H9 (cell line): ENCODE results near the gene RHEX. TPM values are rescaled to one million over a fixed set of nuclear protein-coding genes. Genes with fewer than 3 reads are reported as not detected.

Experiments used
- DNase-seq: peaks from one replicate; pipeline ENCODE4 v3.0.0-alpha.2; 2017
- H2AFZ ChIP-seq: one replicate; pipeline ENCODE4 v1.6.1; 2013; ENCODE audit warnings: mild to moderate bottlenecking, low read length, control low read depth, moderate library complexity
- H2AK5ac ChIP-seq: 2 replicates; pipeline ENCODE4 v1.6.1; 2013; ENCODE audit warnings: low read length, control low read depth, mixed read lengths; ENCODE audit not compliant: insufficient read length
- H2BK120ac ChIP-seq: one replicate; pipeline ENCODE4 v1.6.1; 2013; ENCODE audit warnings: low read depth, mild to moderate bottlenecking, low read length, control low read depth, inconsistent platforms; ENCODE audit not compliant: poor library complexity, severe bottlenecking
- H2BK12ac ChIP-seq: 2 replicates; pipeline ENCODE4 v1.6.1; 2013; ENCODE audit warnings: low read length, control low read depth, mixed read lengths, low read depth; ENCODE audit not compliant: insufficient read length
- H2BK15ac ChIP-seq: 2 replicates; pipeline ENCODE4 v1.6.1; 2013; ENCODE audit warnings: low read depth, low read length, control low read depth
- H2BK20ac ChIP-seq: one replicate; pipeline ENCODE4 v1.6.1; 2013; ENCODE audit warnings: low read depth, mild to moderate bottlenecking, low read length, control low read depth, inconsistent platforms; ENCODE audit not compliant: poor library complexity, severe bottlenecking
- H2BK5ac ChIP-seq: 2 replicates; pipeline ENCODE4 v1.6.1; 2013; ENCODE audit warnings: low read length, control low read depth, mixed read lengths; ENCODE audit not compliant: insufficient read length
- H3K14ac ChIP-seq: 2 replicates; pipeline ENCODE4 v1.6.1; 2013; ENCODE audit warnings: low read length, control low read depth; ENCODE audit not compliant: insufficient read depth
- H3K18ac ChIP-seq: 2 replicates; pipeline ENCODE4 v1.6.1; 2013; ENCODE audit warnings: low read depth, mild to moderate bottlenecking, mixed read lengths, low read length, control low read depth; ENCODE audit not compliant: insufficient read length
- H3K23ac ChIP-seq: 2 replicates; pipeline ENCODE4 v1.6.1; 2013; ENCODE audit warnings: low read length, control low read depth, mixed read lengths, low read depth; ENCODE audit not compliant: insufficient read length
- H3K23me2 ChIP-seq: 2 replicates; pipeline ENCODE4 v1.6.1; 2013; ENCODE audit warnings: low read depth, mild to moderate bottlenecking, mixed read lengths, low read length, control low read depth; ENCODE audit not compliant: insufficient read length, poor library complexity, severe bottlenecking
- H3K27ac ChIP-seq: 2 replicates; pipeline ENCODE4 v1.5.1; 2013; ENCODE audit warnings: low read length, control low read depth, mixed read lengths, low read depth; ENCODE audit not compliant: insufficient read length
- H3K27me3 ChIP-seq: 2 replicates; pipeline ENCODE4 v1.6.1; 2013; ENCODE audit warnings: low read length, control low read depth, inconsistent platforms; ENCODE audit not compliant: insufficient read depth
- H3K4ac ChIP-seq: 2 replicates; pipeline ENCODE4 v1.6.1; 2013; ENCODE audit warnings: low read depth, mild to moderate bottlenecking, control low read depth, inconsistent platforms, low read length, moderate library complexity
- H3K4me1 ChIP-seq: 2 replicates; pipeline ENCODE4 v1.6.1; 2013; ENCODE audit warnings: low read length, control low read depth, inconsistent platforms; ENCODE audit not compliant: insufficient read depth
- H3K4me2 ChIP-seq: 2 replicates; pipeline ENCODE4 v1.6.1; 2013; ENCODE audit warnings: low read length, control low read depth, mixed read lengths; ENCODE audit not compliant: insufficient read length, insufficient read depth
- H3K56ac ChIP-seq: 2 replicates; pipeline ENCODE4 v1.6.1; 2013; ENCODE audit warnings: low read depth, mild to moderate bottlenecking, mixed read lengths, low read length, control low read depth; ENCODE audit not compliant: insufficient read length
- H3K79me1 ChIP-seq: 2 replicates; pipeline ENCODE4 v1.6.1; 2013; ENCODE audit warnings: low read depth, mild to moderate bottlenecking, moderate library complexity, low read length, control low read depth, inconsistent platforms; ENCODE audit not compliant: insufficient read depth, poor library complexity, severe bottlenecking
- H3K79me2 ChIP-seq: 2 replicates; pipeline ENCODE4 v1.6.1; 2013; ENCODE audit warnings: low read length, control low read depth, inconsistent platforms; ENCODE audit not compliant: insufficient read depth
- H3K9ac ChIP-seq: 2 replicates; pipeline ENCODE4 v1.6.1; 2013; ENCODE audit warnings: low read length, control low read depth, mixed read lengths; ENCODE audit not compliant: insufficient read length; ENCODE audit errors: extremely low read depth
- H3K9me3 ChIP-seq: one replicate; pipeline ENCODE4 v1.6.1; 2013; ENCODE audit warnings: low read depth, low read length, inconsistent platforms; ENCODE audit not compliant: control insufficient read depth
- H3T11ph ChIP-seq: one replicate; pipeline ENCODE4 v1.6.1; 2013; ENCODE audit warnings: mild to moderate bottlenecking, low read length, control low read depth, inconsistent platforms
- H4K20me1 ChIP-seq: one replicate; pipeline ENCODE4 v1.6.1; 2013; ENCODE audit not compliant: control insufficient read depth, insufficient read length, insufficient read depth
- H4K5ac ChIP-seq: 2 replicates; pipeline ENCODE4 v1.6.1; 2013; ENCODE audit warnings: low read depth, mild to moderate bottlenecking, mixed read lengths, low read length, control low read depth; ENCODE audit not compliant: insufficient read length
- H4K8ac ChIP-seq: replicated peaks from 2 replicates; pipeline ENCODE4 v1.6.1; 2013; ENCODE audit warnings: low read length, control low read depth, mixed read lengths, low read depth; ENCODE audit not compliant: insufficient read length
- H4K91ac ChIP-seq: 2 replicates; pipeline ENCODE4 v1.6.1; 2013; ENCODE audit warnings: low read depth, mild to moderate bottlenecking, moderate library complexity, mixed read lengths, low read length, control low read depth; ENCODE audit not compliant: insufficient read length
- H3K27ac Mint-ChIP-seq, 3 experiments: 2 replicates in 2 of 3; 3 replicates in 1 of 3; pipeline ENCODE4 v1.8.0; 2020 to 2021; ENCODE audit warnings: mixed read lengths in 3 of 3, mild to moderate bottlenecking in 1 of 3, moderate library complexity in 1 of 3
- H3K27me3 Mint-ChIP-seq: 2 replicates; pipeline ENCODE4 v1.8.0; 2021; ENCODE audit warnings: low read depth, mild to moderate bottlenecking, moderate library complexity, mixed read lengths
- H3K36me3 Mint-ChIP-seq, 3 experiments: 2 replicates in 2 of 3; 3 replicates in 1 of 3; pipeline ENCODE4 v1.8.0; 2020 to 2021; ENCODE audit warnings: low read depth in 3 of 3, mixed read lengths in 3 of 3; ENCODE audit not compliant: insufficient read depth in 1 of 3
- H3K4me1 Mint-ChIP-seq, 2 experiments: 2 replicates each; pipeline ENCODE4 v1.8.0; 2020; ENCODE audit warnings: mixed read lengths in 2 of 2
- H3K4me3 Mint-ChIP-seq, 2 experiments: 2 replicates in 1 of 2; 3 replicates in 1 of 2; pipeline ENCODE4 v1.8.0; 2020 to 2021; ENCODE audit warnings: mild to moderate bottlenecking in 2 of 2, mixed read lengths in 2 of 2, moderate library complexity in 1 of 2
- H3K9me3 Mint-ChIP-seq, 2 experiments: 2 replicates in 1 of 2; 3 replicates in 1 of 2; pipeline ENCODE4 v1.8.0; 2020; ENCODE audit warnings: mild to moderate bottlenecking in 2 of 2, mixed read lengths in 2 of 2, moderate library complexity in 1 of 2
- WGBS: extraction: QIAGEN DNeasy Blood & Tissue Kit; methylation state at CpG from one replicate; pipeline ENCODE4 v1.1.7; 2013; ENCODE audit warnings: missing lambda C conversion rate, low lambda C conversion rate, mixed read lengths; ENCODE audit not compliant: insufficient read length; ENCODE audit errors: extremely low coverage; 5-methylcytosine and 5-hydroxymethylcytosine counted together
- total RNA-seq: library from RNA; stranded (reverse); gene quantifications from 2 replicates; pipeline ENCODE4 v1.2.1, GENCODE V29; 2021
- TF ChIP-seq, protein P1 (sequence below): fragments of 200-600 bp; sonication (generic); conservative IDR thresholded peaks from 3 replicates; pipeline ENCODE4 v1.8.0; 2021; ENCODE audit warnings: antibody characterized with exemption, mild to moderate bottlenecking

The RHEX gene
- total RNA-seq, 1 experiment from 2014 or later: not detected

DNA sequence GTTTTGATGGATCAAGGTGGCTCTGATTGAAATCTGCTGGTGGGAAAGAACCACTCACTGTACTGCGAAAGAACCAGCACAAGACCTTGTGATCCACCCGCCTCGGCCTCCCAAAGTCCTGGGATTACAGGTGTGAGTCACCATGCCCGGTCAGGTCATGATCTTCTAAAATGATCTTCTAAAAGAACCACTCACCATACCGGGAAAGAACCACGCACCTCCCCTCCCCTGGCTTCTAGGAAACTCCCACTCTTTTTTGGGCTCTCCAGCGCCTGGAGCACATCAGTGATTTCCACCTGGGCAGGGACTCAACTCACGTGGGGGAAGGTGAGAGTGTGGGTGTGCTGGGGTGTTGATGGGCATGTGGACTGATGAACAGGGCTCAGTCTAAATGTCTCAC lies 41.9 kb upstream of the RHEX start:
- no peaks in the 10 kb centered on the region for H3K79me2 ChIP-seq
- H3K79me1 ChIP-seq: no peaks in the 10 kb centered on the region
- no peak overlapping the region for H3K27ac ChIP-seq
- no peak overlapping the region for H2AK5ac ChIP-seq
- H3K9me3 ChIP-seq: no peaks in the 10 kb centered on the region
- H3K23ac ChIP-seq: no peak overlapping the region
- no peak overlapping the region for H3K4me3 Mint-ChIP-seq
- no CpG with 5 or more reads among the region's 8 CpGs for WGBS
- H4K91ac ChIP-seq: no peak overlapping the region
- TF ChIP-seq, protein P1, sequence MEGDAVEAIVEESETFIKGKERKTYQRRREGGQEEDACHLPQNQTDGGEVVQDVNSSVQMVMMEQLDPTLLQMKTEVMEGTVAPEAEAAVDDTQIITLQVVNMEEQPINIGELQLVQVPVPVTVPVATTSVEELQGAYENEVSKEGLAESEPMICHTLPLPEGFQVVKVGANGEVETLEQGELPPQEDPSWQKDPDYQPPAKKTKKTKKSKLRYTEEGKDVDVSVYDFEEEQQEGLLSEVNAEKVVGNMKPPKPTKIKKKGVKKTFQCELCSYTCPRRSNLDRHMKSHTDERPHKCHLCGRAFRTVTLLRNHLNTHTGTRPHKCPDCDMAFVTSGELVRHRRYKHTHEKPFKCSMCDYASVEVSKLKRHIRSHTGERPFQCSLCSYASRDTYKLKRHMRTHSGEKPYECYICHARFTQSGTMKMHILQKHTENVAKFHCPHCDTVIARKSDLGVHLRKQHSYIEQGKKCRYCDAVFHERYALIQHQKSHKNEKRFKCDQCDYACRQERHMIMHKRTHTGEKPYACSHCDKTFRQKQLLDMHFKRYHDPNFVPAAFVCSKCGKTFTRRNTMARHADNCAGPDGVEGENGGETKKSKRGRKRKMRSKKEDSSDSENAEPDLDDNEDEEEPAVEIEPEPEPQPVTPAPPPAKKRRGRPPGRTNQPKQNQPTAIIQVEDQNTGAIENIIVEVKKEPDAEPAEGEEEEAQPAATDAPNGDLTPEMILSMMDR: no peak
- no peaks in the 10 kb centered on the region for H3K23me2 ChIP-seq
- H4K5ac ChIP-seq: no peak overlapping the region
- peaks cover 4% of the 10 kb centered on the region; the same call in 1 of the 2 replicates for H3K27me3 Mint-ChIP-seq
- H3T11ph ChIP-seq: no peak overlapping the region
- no peak overlapping the region for H2AFZ ChIP-seq
- no peak overlapping the region for H3K18ac ChIP-seq
- DNase-seq: no peak
- H3K4ac ChIP-seq: no peak overlapping the region
- H3K4me1 Mint-ChIP-seq: peaks cover 4% of the 10 kb centered on the region in 2 experiments
- no peak overlapping the region for H3K14ac ChIP-seq
- no peaks in the 10 kb centered on the region for H3K9me3 Mint-ChIP-seq
- H3K4me1 ChIP-seq: no peaks in the 10 kb centered on the region
- no peak overlapping the region for H3K56ac ChIP-seq
- no peak overlapping the region for H2BK15ac ChIP-seq
- H3K27me3 ChIP-seq: no peaks in the 10 kb centered on the region
- H4K8ac ChIP-seq: no peak overlapping the region
- peaks cover 2% of the 10 kb centered on the region for H4K20me1 ChIP-seq
- no peak overlapping the region for H2BK12ac ChIP-seq
- H3K27ac Mint-ChIP-seq: no peak overlapping the region
- H3K9ac ChIP-seq: no peak overlapping the region
- no peaks in the 10 kb centered on the region for H3K36me3 Mint-ChIP-seq
- no peak overlapping the region for H2BK5ac ChIP-seq
- H2BK20ac ChIP-seq: no peak overlapping the region
- no peak overlapping the region for H2BK120ac ChIP-seq
- no peak overlapping the region for H3K4me2 ChIP-seq
